K562 (cell line): Measurements from ENCODE around the gene CACNA1C. TPM values are rescaled to one million over a fixed set of nuclear protein-coding genes. Genes with fewer than 3 reads are reported as not detected.

Experiments
- ATAC-seq: fragments of 200-7000 bp; cut with Tn5 transposase; 3 replicates; pipeline ENCODE4 v1.9.1; 2020; ENCODE audit warnings: moderate library complexity
- BruUV-seq: library from RNA; stranded (reverse); fragments of 400-500 nt; replicated peaks from 2 replicates; lab custom pipeline; 2021; lab: Mats Ljungman, UMichigan
- CTCF ChIA-PET: fragments of 300-600 bp; formaldehyde crosslinking; extraction: SDS; loops from one replicate; lab custom pipeline; 2021; ENCODE audit warnings: low intra/inter-chr PET ratio; lab: Yijun Ruan, JAX
- POLR2A ChIA-PET: fragments of 300-600, 350-650 bp; sonication (Branson Sonifier 250); formaldehyde crosslinking; extraction: SDS; loops from one replicate; lab custom pipeline; 2021; ENCODE audit warnings: antibody characterized with exemption, inconsistent platforms; lab: Yijun Ruan, JAX
- DNase-seq, 4 experiments: peaks; one replicate each; pipeline versions ENCODE4 v3.0.0 to v3.0.0-alpha.2; 2011 to 2018; ENCODE audit warnings: low spot score in 3 of 4, mixed read lengths in 3 of 4; ENCODE audit errors: extremely low read depth in 1 of 4
- FAIRE-seq: peaks from 2 replicates; lab custom pipeline; 2011; peaks lifted over from hg19 to GRCh38; lab: Jason Lieb, UNC
- H2AFZ ChIP-seq: 2 replicates; pipeline ENCODE4 v1.6.0; 2011; ENCODE audit warnings: low read depth, low read length, control low read depth, inconsistent platforms
- H3K27ac ChIP-seq: fragments of 200-600 bp; 3 replicates; pipeline ENCODE4 v1.8.0; 2011; ENCODE audit warnings: low read depth, mild to moderate bottlenecking, control low read depth, inconsistent platforms, low read length, moderate library complexity, mixed read lengths; ENCODE audit errors: extremely low read depth
- H3K27me3 ChIP-seq, 2 experiments: fragments of 300-600 bp in 1 of 2; 2 replicates in 1 of 2; 3 replicates in 1 of 2; pipeline versions ENCODE4 v1.6.0 to v1.8.0; 2011; ENCODE audit warnings: inconsistent platforms in 2 of 2, low read length in 2 of 2, mild to moderate bottlenecking in 1 of 2, mixed read lengths in 1 of 2, moderate library complexity in 1 of 2; ENCODE audit not compliant: control insufficient read depth in 2 of 2, insufficient read depth in 2 of 2
- H3K36me3 ChIP-seq: fragments of 300-600 bp; 3 replicates; pipeline ENCODE4 v1.8.0; 2011; ENCODE audit warnings: mild to moderate bottlenecking, low read length, inconsistent platforms; ENCODE audit not compliant: control insufficient read depth, insufficient read depth
- H3K4me1 ChIP-seq, 2 experiments: fragments of 200-600 bp in 1 of 2; replicated peaks in 1 of 2; 2 replicates in 1 of 2; 3 replicates in 1 of 2; pipeline versions ENCODE4 v1.5.1 to v1.8.0; 2011; ENCODE audit warnings: inconsistent platforms in 2 of 2, low read length in 2 of 2, mild to moderate bottlenecking in 1 of 2, mixed read lengths in 1 of 2, moderate library complexity in 1 of 2; ENCODE audit not compliant: control insufficient read depth in 2 of 2, insufficient read depth in 2 of 2
- H3K4me2 ChIP-seq: 2 replicates; pipeline ENCODE4 v1.6.1; 2011; ENCODE audit warnings: low read length, control low read depth, inconsistent platforms, mixed read lengths; ENCODE audit not compliant: insufficient read depth
- H3K4me3 ChIP-seq: fragments of 200-600 bp; sonication (generic), shearing (Covaris generic); 2 replicates; pipeline ENCODE4 v1.5.1; 2016; ENCODE audit warnings: control low read depth, inconsistent platforms
- H3K79me2 ChIP-seq: fragments of 200-600 bp; 3 replicates; pipeline ENCODE4 v1.8.0; 2011; ENCODE audit warnings: low read length, inconsistent platforms; ENCODE audit not compliant: control insufficient read depth, insufficient read depth
- H3K9ac ChIP-seq, 2 experiments: 2 replicates each; pipeline versions ENCODE4 v1.6.0 to v1.6.1; 2011; ENCODE audit warnings: low read depth in 2 of 2, low read length in 2 of 2, control low read depth in 1 of 2, inconsistent platforms in 1 of 2, mild to moderate bottlenecking in 1 of 2, mixed read lengths in 1 of 2; ENCODE audit not compliant: insufficient read depth in 1 of 2
- H3K9me1 ChIP-seq: one replicate; pipeline ENCODE4 v1.6.0; 2011; ENCODE audit warnings: inconsistent platforms, mild to moderate bottlenecking, low read length, moderate library complexity; ENCODE audit not compliant: control insufficient read depth, insufficient read depth
- H3K9me3 ChIP-seq: replicated peaks from 2 replicates; pipeline ENCODE4 v1.5.1; 2011; ENCODE audit warnings: low read depth, low read length, inconsistent platforms; ENCODE audit not compliant: control insufficient read depth, insufficient read depth
- H4K20me1 ChIP-seq: replicated peaks from 2 replicates; pipeline ENCODE4 v1.6.1; 2011; ENCODE audit warnings: low read length, inconsistent platforms, mixed read lengths; ENCODE audit not compliant: control insufficient read depth, insufficient read depth
- C11orf30 ChIP-seq: fragments of 450-650 bp; IDR thresholded peaks from 2 replicates; pipeline ENCODE4 v1.6.1; 2016; ENCODE audit warnings: low read depth, mild to moderate bottlenecking
- HDAC2 ChIP-seq: fragments of 450-650 bp; IDR thresholded peaks from 2 replicates; pipeline ENCODE4 v1.6.1; 2016; ENCODE audit warnings: mild to moderate bottlenecking
- HMG20B ChIP-seq: fragments of 250-450 bp; sonication (Bioruptor Pico); IDR thresholded peaks from 2 replicates; pipeline ENCODE4 v1.5.0; 2021; ENCODE audit warnings: mild to moderate bottlenecking
- MAFF ChIP-seq: IDR thresholded peaks from 2 replicates; pipeline ENCODE4 v1.6.1; 2012; ENCODE audit warnings: low read length, improper control_type of control experiment
- MAFG ChIP-seq: fragments of 450-650 bp; conservative IDR thresholded peaks from 2 replicates; pipeline ENCODE4 v1.6.1; 2016; ENCODE audit warnings: missing genetic modification characterization, missing compliant biosample characterization
- MAFK ChIP-seq: IDR thresholded peaks from 2 replicates; pipeline ENCODE4 v1.6.1; 2011; ENCODE audit warnings: low read length, improper control_type of control experiment
- MYNN ChIP-seq, 2 experiments: sonication (generic); formaldehyde crosslinking in 1 of 2; IDR thresholded peaks; 2 replicates each; pipeline versions ENCODE4 v1.5.0 to v1.6.1; 2016 to 2020; ENCODE audit warnings: antibody characterized with exemption in 1 of 2, missing genetic modification reagents in 1 of 2
- NFE2 ChIP-seq: IDR thresholded peaks from 2 replicates; pipeline ENCODE4 v1.6.1; 2014; ENCODE audit warnings: antibody characterized with exemption, low read depth
- NFXL1 ChIP-seq: fragments of 450-650 bp; formaldehyde crosslinking; IDR thresholded peaks from 2 replicates; pipeline ENCODE4 v1.4.0; 2021; ENCODE audit warnings: mild to moderate bottlenecking
- NFYB ChIP-seq: IDR thresholded peaks from 2 replicates; pipeline ENCODE4 v1.6.1; 2011; ENCODE audit warnings: mild to moderate bottlenecking, moderate library complexity; ENCODE audit not compliant: insufficient read length; ENCODE audit errors: extremely low read depth
- RAD21 ChIP-seq, 2 experiments: fragments of 250-450 bp in 1 of 2; fragments of 450-650 bp in 1 of 2; sonication (Bioruptor Pico) in 1 of 2; formaldehyde crosslinking in 1 of 2; IDR thresholded peaks in 1 of 2; conservative IDR thresholded peaks in 1 of 2; 2 replicates each; pipeline versions ENCODE4 v1.4.0 to v1.8.0; 2020 to 2022; ENCODE audit warnings: mild to moderate bottlenecking in 2 of 2, moderate library complexity in 1 of 2
- TOE1 ChIP-seq, 2 experiments: fragments of 450-650 bp in 1 of 2; sonication (generic) in 1 of 2; formaldehyde crosslinking in 1 of 2; IDR thresholded peaks; 2 replicates each; pipeline versions ENCODE4 v1.7.1 to v1.8.0; 2016 to 2022; ENCODE audit warnings: borderline replicate concordance in 2 of 2, mild to moderate bottlenecking in 2 of 2, antibody characterized with exemption in 1 of 2, inconsistent platforms in 1 of 2, low read depth in 1 of 2, missing genetic modification reagents in 1 of 2, moderate library complexity in 1 of 2
- ZNF143 ChIP-seq: sonication (generic); formaldehyde crosslinking; IDR thresholded peaks from 2 replicates; pipeline ENCODE4 v1.9.0; 2022; ENCODE audit warnings: mild to moderate bottlenecking, missing genetic modification reagents
- ZNF316 ChIP-seq: fragments of 450-650 bp; IDR thresholded peaks from 2 replicates; pipeline ENCODE4 v1.6.1; 2016
- WGBS: fragments of 100-300 bp; shearing (Covaris generic); methylation state at CpG from one replicate; pipeline ENCODE4 v1.1.6; 2016; ENCODE audit warnings: low coverage, mixed read lengths; ENCODE audit not compliant: insufficient coverage; ENCODE audit errors: missing lambda C conversion rate; 5-methylcytosine and 5-hydroxymethylcytosine counted together
- in situ Hi-C: fragments of 300-500 bp; cut with MboI; formaldehyde crosslinking; loops from 4 replicates; pipeline ENCODE4 v1.15.0; 2018; ENCODE audit warnings: inconsistent platforms, mixed read lengths
- intact Hi-C: fragments of 100-400 bp; cut with micrococcal nuclease; formaldehyde crosslinking; loops from 2 replicates; pipeline ENCODE4 v1.14.2; 2022
- polyA plus RNA-seq, 8 experiments: library from polyadenylated mRNA; depleted of rRNA in 4 of 8; stranded (reverse) in 5 of 8; unstranded in 3 of 8; fragments of >200 nt; fragmentation: Nextera tagmentation in 2 of 8; fragmentation: Illumina TruSeq in 1 of 8; extraction: Ambion mirVana in 2 of 8; extraction: Trizol in 1 of 8; gene quantifications; 2 replicates each; pipeline versions ENCODE4 v1.2.1 to v1.2.3, GENCODE V29; 2011 to 2014; ENCODE audit warnings: inconsistent platforms in 1 of 8, missing spikeins in 1 of 8
- total RNA-seq, 7 experiments: library from RNA; depleted of rRNA in 6 of 7; stranded (reverse); fragments of >200 nt in 6 of 7; fragmentation: Illumina TruSeq in 2 of 7; extraction: Trizol in 2 of 7; gene quantifications; 2 replicates each; pipeline versions ENCODE4 v1.2.1 to v1.2.3, GENCODE V29; 2011 to 2021; ENCODE audit warnings: low replicate concordance in 1 of 7
- TF ChIP-seq, protein P1 (sequence below): fragments of 250-450 bp; sonication (Bioruptor Pico); IDR thresholded peaks from 2 replicates; pipeline ENCODE4 v1.9.0; 2021; ENCODE audit warnings: mild to moderate bottlenecking
- TF ChIP-seq, protein P2 (sequence below): fragments of 250-450 bp; sonication (Bioruptor Pico); IDR thresholded peaks from 2 replicates; pipeline ENCODE4 v1.6.1; 2021; ENCODE audit warnings: mild to moderate bottlenecking
- TF ChIP-seq, protein P3 (sequence below), 3 experiments: IDR thresholded peaks in 2 of 3; conservative IDR thresholded peaks in 1 of 3; 2 replicates each; pipeline ENCODE4 v1.5.1; 2011 to 2012; ENCODE audit warnings: low read length in 3 of 3, mild to moderate bottlenecking in 3 of 3, control low read depth in 2 of 3, improper control_type of control experiment in 1 of 3, inconsistent platforms in 1 of 3, low read depth in 1 of 3, mixed read lengths in 1 of 3, moderate library complexity in 1 of 3; ENCODE audit not compliant: insufficient read depth in 2 of 3

The CACNA1C gene
- total and polyA plus RNA-seq, 9 of the 15 experiments (the other 6 are each of a cell fraction or from before 2014, with no cell fraction given): not detected

- Histone ChIP-seq H3K27me3 (peaks cover 0 to 17% of the 10 kb centered on the region in 2 experiments; a peak in 3 of 5 replicates), H3K4me2 (no peak overlapping the region), H3K4me3 (no peak overlapping the region), H2AFZ (no peak overlapping the region), H3K4me1 (no peaks in the 10 kb centered on the region), H3K79me2 (no peaks in the 10 kb centered on the region), H3K9ac (no peak overlapping the region), H3K27ac (no peak overlapping the region), H3K9me3 (no peaks in the 10 kb centered on the region), H3K9me1 (no peaks in the 10 kb centered on the region), H3K36me3 (no peaks in the 10 kb centered on the region), H4K20me1 (no peaks in the 10 kb centered on the region; the same call in 1 of the 2 replicates)
- BruUV-seq: no TSS peak
- in situ Hi-C loops (no loop called here), intact Hi-C loops (no loop called here)
- ATAC-seq (peak; percentile 93), FAIRE-seq (no peak), DNase-seq (peak; percentile 36 to 51 (median 46))
- ChIA-PET POLR2A (no interaction called here), CTCF (no interaction called here)
- WGBS: 27% methylated on average over 16 of the region's 19 CpGs
- peak; percentile 50 for TF ChIP-seq MAFG (tag)
- TF ChIP-seq, protein P1, sequence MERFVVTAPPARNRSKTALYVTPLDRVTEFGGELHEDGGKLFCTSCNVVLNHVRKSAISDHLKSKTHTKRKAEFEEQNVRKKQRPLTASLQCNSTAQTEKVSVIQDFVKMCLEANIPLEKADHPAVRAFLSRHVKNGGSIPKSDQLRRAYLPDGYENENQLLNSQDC: no peak
- peak; percentile 39; the same call in 1 of the 2 replicates for TF ChIP-seq MAFK
- peak; percentile 73 for TF ChIP-seq C11orf30
- TF ChIP-seq NFXL1 (CRISPR knock-in tag): no peak
- TF ChIP-seq, protein P2, sequence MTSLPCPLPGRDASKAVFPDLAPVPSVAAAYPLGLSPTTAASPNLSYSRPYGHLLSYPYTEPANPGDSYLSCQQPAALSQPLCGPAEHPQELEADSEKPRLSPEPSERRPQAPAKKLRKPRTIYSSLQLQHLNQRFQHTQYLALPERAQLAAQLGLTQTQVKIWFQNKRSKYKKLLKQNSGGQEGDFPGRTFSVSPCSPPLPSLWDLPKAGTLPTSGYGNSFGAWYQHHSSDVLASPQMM (CRISPR knock-in tag): no peak
- no peak for TF ChIP-seq HMG20B
- TF ChIP-seq MYNN (IDR thresholded peaks at IDR 0.05): no peak
- no peak for TF ChIP-seq MYNN (CRISPR knock-in tag; IDR thresholded peaks at IDR 0.05)
- 0 out of 2 replicates have a peak, but pooled peaks have one; percentile 38 for TF ChIP-seq NFE2
- TF ChIP-seq ZNF316: peak; percentile 60
- TF ChIP-seq MAFF: peak; percentile 22; the same call in 1 of the 2 replicates
- TF ChIP-seq, protein P3, sequence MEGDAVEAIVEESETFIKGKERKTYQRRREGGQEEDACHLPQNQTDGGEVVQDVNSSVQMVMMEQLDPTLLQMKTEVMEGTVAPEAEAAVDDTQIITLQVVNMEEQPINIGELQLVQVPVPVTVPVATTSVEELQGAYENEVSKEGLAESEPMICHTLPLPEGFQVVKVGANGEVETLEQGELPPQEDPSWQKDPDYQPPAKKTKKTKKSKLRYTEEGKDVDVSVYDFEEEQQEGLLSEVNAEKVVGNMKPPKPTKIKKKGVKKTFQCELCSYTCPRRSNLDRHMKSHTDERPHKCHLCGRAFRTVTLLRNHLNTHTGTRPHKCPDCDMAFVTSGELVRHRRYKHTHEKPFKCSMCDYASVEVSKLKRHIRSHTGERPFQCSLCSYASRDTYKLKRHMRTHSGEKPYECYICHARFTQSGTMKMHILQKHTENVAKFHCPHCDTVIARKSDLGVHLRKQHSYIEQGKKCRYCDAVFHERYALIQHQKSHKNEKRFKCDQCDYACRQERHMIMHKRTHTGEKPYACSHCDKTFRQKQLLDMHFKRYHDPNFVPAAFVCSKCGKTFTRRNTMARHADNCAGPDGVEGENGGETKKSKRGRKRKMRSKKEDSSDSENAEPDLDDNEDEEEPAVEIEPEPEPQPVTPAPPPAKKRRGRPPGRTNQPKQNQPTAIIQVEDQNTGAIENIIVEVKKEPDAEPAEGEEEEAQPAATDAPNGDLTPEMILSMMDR (IDR thresholded peaks at IDR 0.05 in 2 of 3, conservative IDR thresholded peaks at IDR 0.05 in 1 of 3; ENCODE audit: insufficient read depth in 2 of 3, low read depth in 1 of 3, low read length in 3 of 3): peak; percentile 42 to 66 (median 50)
- TF ChIP-seq RAD21 (CRISPR knock-in tag; conservative IDR thresholded peaks at IDR 0.05 in 1 of 2, IDR thresholded peaks at IDR 0.05 in 1 of 2): 0 out of 4 replicates have a peak, but pooled peaks of 1 of the 2 experiments have one; percentile 27
- TF ChIP-seq NFYB: no peak
- no peak for TF ChIP-seq HDAC2
- no peak for TF ChIP-seq TOE1 (IDR thresholded peaks at IDR 0.05; ENCODE audit: borderline replicate concordance)
- no peak for TF ChIP-seq TOE1 (CRISPR knock-in tag; IDR thresholded peaks at IDR 0.05; ENCODE audit: borderline replicate concordance, low read depth)
- TF ChIP-seq ZNF143 (CRISPR knock-in tag): no peak
These were observed 571.9 kb downstream of the CACNA1C start for GRCh38 chr12:2624543-2625288.
